OCI-LY7 (cell line): ENCODE results near the gene TMEM164. TPM values are rescaled to one million over a fixed set of nuclear protein-coding genes. Genes with fewer than 3 reads are reported as not detected.

Experiments used
- BruUV-seq: library from RNA; stranded (reverse); fragments of 400-500 nt; replicated peaks from 2 replicates; lab custom pipeline; 2021; lab: Mats Ljungman, UMichigan
- CTCF ChIA-PET: fragments of 300-600 bp; sonication (Branson Sonifier 250); formaldehyde crosslinking; loops from one replicate; lab custom pipeline; 2022; ENCODE audit warnings: antibody characterized with exemption; ENCODE audit not compliant: unreplicated experiment; lab: Charles Lee
- POLR2A ChIA-PET: fragments of 300-600 bp; sonication (Branson Sonifier 250); formaldehyde crosslinking; loops from one replicate; lab custom pipeline; 2022; ENCODE audit warnings: antibody characterized with exemption; lab: Charles Lee
- DNase-seq: peaks from one replicate; pipeline ENCODE4 v3.0.0-alpha.2; 2015; ENCODE audit warnings: low spot score
- H2AFZ ChIP-seq: fragments of 200-600 bp; sonication (generic), shearing (Covaris generic); 2 replicates; pipeline ENCODE4 v1.6.1; 2014; ENCODE audit warnings: mild to moderate bottlenecking, antibody characterized with exemption, low read length, moderate library complexity
- H3K27ac ChIP-seq: fragments of 200-600 bp; sonication (generic); 2 replicates; pipeline ENCODE4 v1.5.1; 2014; ENCODE audit warnings: mixed run types, low read depth, mild to moderate bottlenecking, moderate library complexity, low read length, inconsistent platforms; ENCODE audit not compliant: poor library complexity, severe bottlenecking
- H3K36me3 ChIP-seq: fragments of 200-600 bp; sonication (generic); 2 replicates; pipeline ENCODE4 v1.6.1; 2014; ENCODE audit warnings: mild to moderate bottlenecking, antibody characterized with exemption, low read length, moderate library complexity, mixed read lengths; ENCODE audit not compliant: insufficient read depth
- H3K4me1 ChIP-seq: fragments of 200-600 bp; sonication (generic); 2 replicates; pipeline ENCODE4 v1.5.1; 2014; ENCODE audit warnings: mild to moderate bottlenecking, low read length; ENCODE audit not compliant: insufficient read depth, poor library complexity, severe bottlenecking
- H3K4me2 ChIP-seq: fragments of 200-600 bp; sonication (generic); 2 replicates; pipeline ENCODE4 v1.6.1; 2014; ENCODE audit warnings: mild to moderate bottlenecking, low read length
- H3K4me3 ChIP-seq: fragments of 200-600 bp; sonication (generic); 2 replicates; pipeline ENCODE4 v1.5.1; 2014; ENCODE audit warnings: mild to moderate bottlenecking, low read depth, low read length; ENCODE audit not compliant: poor library complexity, severe bottlenecking
- H3K79me2 ChIP-seq: fragments of 200-600 bp; sonication (generic); 2 replicates; pipeline ENCODE4 v1.6.1; 2016; ENCODE audit warnings: low read depth, mild to moderate bottlenecking, low read length, moderate library complexity, mixed read lengths; ENCODE audit not compliant: insufficient read depth
- H3K9me2 ChIP-seq: fragments of 200-600 bp; sonication (generic); 2 replicates; pipeline ENCODE4 v1.6.1; 2016; ENCODE audit warnings: mild to moderate bottlenecking, low read length, mixed read lengths; ENCODE audit not compliant: insufficient read depth
- H3K9me3 ChIP-seq: fragments of 200-600 bp; sonication (generic); 2 replicates; pipeline ENCODE4 v1.6.1; 2014; ENCODE audit warnings: mild to moderate bottlenecking, mixed run types, low read length, mixed read lengths
- H4K20me1 ChIP-seq: fragments of 200-600 bp; sonication (generic); 2 replicates; pipeline ENCODE4 v1.6.1; 2014; ENCODE audit warnings: mild to moderate bottlenecking, antibody characterized with exemption, low read length, moderate library complexity, mixed read lengths; ENCODE audit not compliant: insufficient read depth
- EZH2phosphoT487 ChIP-seq: fragments of 200-600 bp; sonication (generic); IDR thresholded peaks from 2 replicates; pipeline ENCODE4 v1.6.1; 2018; ENCODE audit warnings: low read depth, borderline replicate concordance, mild to moderate bottlenecking, mixed run types, antibody characterized with exemption, low read length, moderate library complexity, mixed read lengths
- intact Hi-C: fragments of 100-400 bp; cut with micrococcal nuclease; formaldehyde crosslinking; loops from one replicate; pipeline ENCODE4 v1.10.0; 2022; ENCODE audit not compliant: unreplicated experiment
- total RNA-seq, 2 experiments: library from RNA; depleted of rRNA in 1 of 2; stranded (reverse); fragments of >200 nt in 1 of 2; shearing (Covaris generic) in 1 of 2; gene quantifications; 2 replicates each; pipeline ENCODE4 v1.2.3, GENCODE V29; 2014 to 2022
- TF ChIP-seq, protein P1 (sequence below): fragments of 200-600 bp; sonication (generic); conservative IDR thresholded peaks from 2 replicates; pipeline ENCODE4 v1.5.1; 2014; ENCODE audit warnings: mild to moderate bottlenecking, antibody characterized with exemption, low read length, moderate library complexity, mixed read lengths

The TMEM164 gene
- total RNA-seq, 2 experiments from 2014 or later: 7.2 to 11.1 TPM

DNA sequence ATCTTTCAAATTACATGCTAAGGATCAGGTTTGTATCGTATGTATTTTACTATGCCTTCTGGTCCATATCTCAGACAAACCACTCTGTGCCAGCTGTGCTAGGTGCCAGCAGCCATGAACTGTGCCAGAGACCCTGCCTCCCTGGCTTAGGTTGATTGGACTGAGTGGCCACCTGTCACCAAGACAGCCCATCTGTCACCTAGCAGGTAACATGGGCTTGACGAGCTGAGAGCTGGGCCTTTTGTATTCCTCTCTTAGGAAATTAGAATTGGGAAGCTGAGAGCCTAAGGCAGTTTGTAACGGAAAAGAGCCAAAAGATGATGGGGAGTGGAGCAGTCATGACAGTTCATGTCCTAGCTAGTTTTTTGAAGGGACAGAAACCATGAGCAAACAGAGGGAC lies 42.5 kb downstream of the TMEM164 start:
- DNase-seq: no peak
- CTCF ChIA-PET: interaction anchor here (1.1 kb wide), 1 partner anchor 70 kb away, joined by 3 read pairs; no protein-coding TSS in a partner anchor

DNA sequence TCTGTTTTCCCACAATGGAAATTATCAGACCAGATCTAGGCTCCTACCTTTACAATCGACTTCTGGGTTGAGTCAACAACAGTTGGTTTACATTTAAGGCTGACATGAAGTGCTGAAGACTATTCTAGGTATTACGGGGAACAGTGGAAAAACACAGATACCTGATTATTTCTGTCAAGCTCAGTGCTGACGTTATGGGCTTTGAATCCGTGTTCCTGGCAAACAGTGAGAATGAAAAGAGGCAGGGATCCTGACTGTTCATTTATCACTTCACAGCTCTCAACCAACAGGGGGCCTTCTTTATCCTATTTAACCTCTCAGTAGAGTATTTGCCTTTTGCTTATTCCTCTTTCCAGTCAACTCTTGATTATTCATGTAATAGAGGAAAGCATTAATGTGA lies 43.1 kb downstream of the TMEM164 start:
- intact Hi-C loops: no loop called here

More for the DNA sequence above, 42.5 kb downstream of the TMEM164 start:
- Histone ChIP-seq H3K36me3 (no peaks in the 10 kb centered on the region), H3K9me2 (no peaks in the 10 kb centered on the region), H3K9me3 (no peaks in the 10 kb centered on the region), H3K4me1 (no peaks in the 10 kb centered on the region), H2AFZ (no peak overlapping the region), H3K27ac (no peak overlapping the region), H4K20me1 (no peaks in the 10 kb centered on the region), H3K79me2 (no peaks in the 10 kb centered on the region), H3K4me2 (no peak overlapping the region), H3K4me3 (no peak overlapping the region)
- no peak for TF ChIP-seq EZH2phosphoT487
- TF ChIP-seq, protein P1, sequence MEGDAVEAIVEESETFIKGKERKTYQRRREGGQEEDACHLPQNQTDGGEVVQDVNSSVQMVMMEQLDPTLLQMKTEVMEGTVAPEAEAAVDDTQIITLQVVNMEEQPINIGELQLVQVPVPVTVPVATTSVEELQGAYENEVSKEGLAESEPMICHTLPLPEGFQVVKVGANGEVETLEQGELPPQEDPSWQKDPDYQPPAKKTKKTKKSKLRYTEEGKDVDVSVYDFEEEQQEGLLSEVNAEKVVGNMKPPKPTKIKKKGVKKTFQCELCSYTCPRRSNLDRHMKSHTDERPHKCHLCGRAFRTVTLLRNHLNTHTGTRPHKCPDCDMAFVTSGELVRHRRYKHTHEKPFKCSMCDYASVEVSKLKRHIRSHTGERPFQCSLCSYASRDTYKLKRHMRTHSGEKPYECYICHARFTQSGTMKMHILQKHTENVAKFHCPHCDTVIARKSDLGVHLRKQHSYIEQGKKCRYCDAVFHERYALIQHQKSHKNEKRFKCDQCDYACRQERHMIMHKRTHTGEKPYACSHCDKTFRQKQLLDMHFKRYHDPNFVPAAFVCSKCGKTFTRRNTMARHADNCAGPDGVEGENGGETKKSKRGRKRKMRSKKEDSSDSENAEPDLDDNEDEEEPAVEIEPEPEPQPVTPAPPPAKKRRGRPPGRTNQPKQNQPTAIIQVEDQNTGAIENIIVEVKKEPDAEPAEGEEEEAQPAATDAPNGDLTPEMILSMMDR: no peak
- POLR2A ChIA-PET: interaction anchor here (1.0 kb wide), 2 partner anchors 13 to 18 kb away, joined by 5 to 13 read pairs; no protein-coding TSS in a partner anchor
- intact Hi-C loops: no loop called here
- BruUV-seq: no TSS peak

DNA sequence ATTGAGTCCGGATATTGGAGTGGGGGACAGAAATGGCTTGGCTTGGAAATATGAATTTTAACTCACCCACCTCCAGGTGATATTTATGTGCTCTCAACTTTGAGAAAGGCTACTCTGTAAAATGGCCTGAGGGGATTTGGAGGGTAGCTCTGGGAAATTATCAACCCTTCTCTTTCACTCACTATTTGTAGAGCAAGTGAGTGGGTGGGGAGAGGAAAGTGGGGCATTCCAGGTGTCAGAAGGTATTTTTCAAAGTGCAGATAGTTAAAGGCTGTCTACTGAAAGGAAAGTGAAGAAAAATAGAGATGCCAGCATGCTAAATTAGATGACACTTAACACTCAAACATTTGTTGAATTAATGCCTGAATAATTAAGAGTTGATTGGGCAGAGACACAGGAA lies 44.1 kb downstream of the TMEM164 start:
- Histone ChIP-seq H3K4me3 (no peak overlapping the region), H2AFZ (no peak overlapping the region), H3K4me1 (no peaks in the 10 kb centered on the region), H4K20me1 (no peaks in the 10 kb centered on the region), H3K4me2 (no peak overlapping the region), H3K9me3 (no peaks in the 10 kb centered on the region), H3K27ac (no peak overlapping the region), H3K36me3 (no peaks in the 10 kb centered on the region), H3K79me2 (no peaks in the 10 kb centered on the region), H3K9me2 (no peaks in the 10 kb centered on the region)
- BruUV-seq: no TSS peak
- DNase-seq: no peak
- intact Hi-C loops: no loop called here
- CTCF ChIA-PET: no interaction called here
- POLR2A ChIA-PET: no interaction called here
- TF ChIP-seq EZH2phosphoT487: no peak
- TF ChIP-seq, protein P1: no peak

More for the DNA sequence above, 43.1 kb downstream of the TMEM164 start:
- no peak overlapping the region for H2AFZ ChIP-seq
- no peak overlapping the region for H3K4me3 ChIP-seq
- H3K27ac ChIP-seq: no peak overlapping the region
- no TSS peak for BruUV-seq
- no peak overlapping the region for H3K4me2 ChIP-seq
- DNase-seq: no peak
- no peaks in the 10 kb centered on the region for H4K20me1 ChIP-seq
- H3K79me2 ChIP-seq: no peaks in the 10 kb centered on the region
- no peaks in the 10 kb centered on the region for H3K4me1 ChIP-seq
- H3K9me3 ChIP-seq: no peaks in the 10 kb centered on the region
- ChIA-PET POLR2A (interaction anchor here (1.0 kb wide), 1 partner anchor 12 kb away, joined by 5 read pairs; no protein-coding TSS in a partner anchor), CTCF (interaction anchor here (1.1 kb wide), 1 partner anchor 69 kb away, joined by 3 read pairs; no protein-coding TSS in a partner anchor)
- TF ChIP-seq EZH2phosphoT487: no peak
- TF ChIP-seq, protein P1: no peak
- no peaks in the 10 kb centered on the region for H3K9me2 ChIP-seq
- H3K36me3 ChIP-seq: no peaks in the 10 kb centered on the region
